Measurements from ENCODE around the gene FNDC3B.
"Not testable (repeated sequence)": the region's sequence is repeated elsewhere in the genome, so short reads cannot be mapped to it uniquely, and the experiment has no call there.

The FNDC3B gene

DNA sequence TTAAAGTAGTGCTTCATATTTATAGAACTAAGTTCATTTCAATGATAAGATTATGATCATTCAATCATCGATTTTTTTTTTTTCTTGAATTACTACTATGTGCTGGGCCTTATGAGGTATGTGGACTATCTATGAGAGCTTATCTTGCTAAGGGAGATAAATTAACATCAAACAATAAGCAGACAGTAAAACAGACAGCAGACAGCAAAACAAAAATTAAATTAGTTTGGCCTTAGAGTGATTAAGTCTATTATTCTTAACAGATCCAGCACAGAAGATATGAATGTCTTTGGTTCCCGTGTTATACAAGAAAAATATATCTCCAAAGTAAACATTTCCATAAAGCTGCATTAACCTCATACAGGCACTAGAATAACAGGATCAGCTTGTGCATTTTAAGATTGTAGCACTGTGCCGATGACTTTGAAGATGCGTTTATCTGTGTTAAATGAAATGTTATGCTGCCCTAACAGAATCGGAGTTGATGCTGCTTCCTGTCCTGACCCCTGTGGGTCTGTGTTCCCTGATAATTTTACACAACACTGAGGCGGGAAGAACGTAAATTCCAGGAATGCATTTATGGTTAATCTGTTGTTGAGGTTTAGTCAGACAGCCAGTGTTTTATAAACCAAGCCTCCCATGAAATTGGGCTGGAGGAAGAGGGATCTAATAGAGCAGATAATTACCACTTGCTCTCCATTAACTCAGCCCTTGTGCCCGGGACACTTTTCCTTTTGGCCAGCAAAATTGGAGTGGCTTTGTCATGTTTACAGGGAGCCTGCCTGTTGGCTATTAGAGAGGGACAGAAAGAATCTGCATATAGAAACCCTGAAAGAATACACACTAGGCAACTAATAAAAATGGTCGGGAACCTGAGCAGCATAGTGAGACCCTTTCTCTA lies 328.1 kb downstream of the FNDC3B start:
- DNase-seq (ENCODE audit: low read depth) = no peak

DNA sequence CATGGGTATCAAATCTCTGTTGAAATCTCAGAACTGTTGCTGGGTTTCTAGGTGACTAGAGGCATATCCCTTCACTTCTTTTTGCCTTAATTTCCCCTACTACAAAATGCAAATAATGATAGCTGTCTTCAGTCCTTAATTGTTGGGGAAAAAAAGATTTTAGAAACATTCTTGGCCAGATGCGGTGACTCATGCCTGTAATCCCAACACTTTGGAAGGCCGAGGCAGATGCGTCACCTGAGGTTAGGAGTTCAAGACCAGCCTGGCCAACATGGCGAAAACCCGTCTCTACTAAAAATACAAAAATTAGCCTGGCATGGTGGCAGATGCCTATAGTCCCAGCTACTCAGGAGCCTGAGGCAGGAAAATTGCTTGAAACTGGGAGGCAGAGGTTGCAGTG lies 329.2 kb downstream of the FNDC3B start:
- not testable (repeated sequence) for DNase-seq (ENCODE audit: low read depth)

DNA sequence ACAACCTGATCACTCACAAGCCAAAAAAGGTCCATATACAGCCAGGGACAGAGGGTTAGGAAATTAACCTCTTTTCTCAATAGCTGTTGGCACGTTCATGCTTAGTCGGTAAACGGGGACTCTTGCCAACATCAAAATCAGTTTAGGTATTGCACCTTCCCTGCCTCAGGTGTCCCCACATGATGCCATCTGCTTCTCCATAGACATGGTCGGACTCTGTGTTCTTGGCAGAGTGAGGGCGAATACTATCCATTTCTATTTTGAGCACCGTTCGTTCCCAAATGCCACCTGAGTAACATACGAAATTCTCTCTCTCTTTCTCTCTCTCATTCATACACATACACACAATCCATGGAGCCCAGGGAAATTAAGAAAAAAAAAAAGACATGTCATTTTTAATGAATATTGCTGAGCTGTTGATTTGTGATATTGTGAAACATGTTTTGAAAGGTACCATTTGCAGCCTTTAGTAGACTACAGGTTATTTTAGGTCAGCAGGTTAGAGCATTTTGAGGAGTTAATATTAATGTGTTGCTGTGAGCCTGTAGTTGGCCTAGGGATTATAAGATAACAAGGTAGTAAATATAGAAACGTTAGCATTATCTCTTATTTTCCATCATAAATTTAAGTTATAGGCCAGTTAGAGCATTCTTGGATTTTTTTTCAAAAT lies 330.3 kb downstream of the FNDC3B start:
- DNase-seq (ENCODE audit: low read depth) = no peak

DNA sequence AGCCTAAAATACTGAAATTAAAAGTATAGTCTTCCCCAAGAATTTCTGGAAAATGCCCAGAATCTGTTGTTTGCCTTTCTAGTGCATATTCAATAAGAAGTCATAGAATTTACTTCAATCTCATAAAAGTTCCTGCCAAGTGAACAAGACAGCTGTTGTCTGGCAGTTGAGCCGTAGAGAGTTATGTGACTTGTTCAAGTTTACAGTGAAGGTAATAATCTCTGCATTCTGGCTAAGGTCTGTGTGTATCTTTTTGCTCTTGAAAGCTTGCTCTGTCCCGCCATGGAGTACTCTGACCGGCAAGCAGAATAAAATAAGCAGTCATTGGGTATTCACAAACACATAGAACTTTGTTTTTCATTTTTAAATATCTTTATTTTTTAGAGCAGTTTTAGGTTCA lies 331.0 kb downstream of the FNDC3B start:
- no peak for DNase-seq (ENCODE audit: low read depth)

DNA sequence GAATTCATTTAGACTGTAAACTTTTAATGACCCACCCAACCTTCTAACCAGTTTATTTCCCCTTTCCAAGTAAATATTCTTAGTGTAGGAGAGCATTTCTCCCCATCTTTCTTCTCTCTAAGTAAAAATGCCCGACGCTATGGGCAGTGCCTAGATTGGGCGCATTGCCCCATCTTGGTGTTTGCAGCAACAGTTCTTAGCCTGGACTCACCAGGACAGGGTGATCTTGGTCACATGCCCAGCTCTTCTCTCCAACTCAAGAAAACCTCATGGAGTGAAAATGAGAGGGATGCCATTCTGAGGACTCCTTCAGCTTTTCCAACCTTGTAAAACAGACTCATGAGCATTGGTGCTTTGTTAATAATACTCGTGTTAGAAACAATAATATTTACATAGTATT lies 332.2 kb downstream of the FNDC3B start:
- no peak for DNase-seq (ENCODE audit: low read depth)

DNA sequence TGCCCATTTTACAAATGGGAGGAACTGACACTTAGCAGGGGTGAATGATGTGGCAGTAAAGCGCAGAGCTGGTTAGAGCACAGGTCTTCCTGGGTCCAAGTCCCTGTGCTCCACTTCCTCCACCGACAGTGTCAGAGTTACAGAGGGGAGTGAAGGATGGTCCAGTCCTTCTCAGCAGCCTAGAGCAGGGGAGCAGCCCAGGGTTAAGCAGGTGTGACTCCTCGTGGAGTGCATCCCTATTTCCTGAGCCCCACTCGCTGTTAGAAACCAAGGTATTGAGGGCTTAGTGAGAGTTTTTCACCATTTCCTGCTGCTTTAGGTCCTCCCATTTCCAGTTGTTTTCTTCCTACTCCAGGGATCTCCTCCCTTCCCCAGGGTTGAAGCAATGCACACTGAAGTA lies 333.5 kb downstream of the FNDC3B start:
- DNase-seq (ENCODE audit: low read depth) = no peak

DNA sequence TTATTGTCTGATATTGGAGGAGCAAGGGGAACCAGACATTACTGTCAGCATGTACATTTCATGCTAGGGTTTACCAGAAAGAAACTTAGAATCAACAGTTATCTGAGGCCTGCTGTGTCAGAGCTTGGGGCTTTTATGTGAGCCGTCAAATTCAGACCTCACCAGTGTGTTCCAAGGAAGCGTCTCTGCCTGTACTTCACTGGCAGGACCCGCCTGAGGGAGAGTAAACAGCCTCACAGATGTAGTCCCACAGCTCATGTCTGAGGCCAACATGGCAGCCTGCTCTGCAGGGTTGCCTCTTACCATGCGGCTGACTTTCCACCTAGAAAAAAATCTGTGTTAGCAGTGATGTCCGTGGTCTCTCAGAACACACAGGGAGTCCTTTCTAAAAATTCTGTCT lies 334.5 kb downstream of the FNDC3B start:
- DNase-seq (ENCODE audit: low read depth) = no peak

DNA sequence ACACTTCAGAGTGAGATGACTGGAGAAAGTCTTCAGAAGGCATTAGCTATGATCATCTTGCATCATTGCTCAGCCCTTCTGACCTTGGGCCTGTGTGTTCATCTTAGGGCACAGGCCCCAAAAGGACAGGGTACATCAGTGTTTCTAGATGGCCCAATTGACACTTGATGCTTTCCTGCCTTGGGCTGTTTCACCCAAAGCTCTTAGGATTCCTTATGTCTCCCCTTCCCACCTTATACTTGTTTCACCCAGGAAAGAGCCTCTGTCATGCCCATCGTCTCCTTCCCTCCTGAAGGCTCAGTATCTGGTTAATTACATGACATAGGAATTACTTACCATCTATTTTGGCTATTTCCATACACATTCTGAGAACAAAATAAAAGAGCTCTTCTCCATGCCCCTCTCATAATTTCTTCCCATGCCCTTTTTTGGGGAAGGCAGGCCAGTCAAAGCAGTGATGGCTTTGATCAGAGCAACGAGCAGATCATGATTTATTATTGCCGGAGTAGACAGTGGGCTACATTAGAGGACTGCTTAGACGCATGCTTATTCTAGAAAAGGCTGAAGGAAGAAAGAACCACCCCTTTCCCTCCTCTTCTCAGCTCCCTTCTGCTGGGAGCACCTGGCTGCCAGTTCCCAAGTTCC lies 335.9 kb downstream of the FNDC3B start:
- no peak for DNase-seq (ENCODE audit: low read depth)

DNA sequence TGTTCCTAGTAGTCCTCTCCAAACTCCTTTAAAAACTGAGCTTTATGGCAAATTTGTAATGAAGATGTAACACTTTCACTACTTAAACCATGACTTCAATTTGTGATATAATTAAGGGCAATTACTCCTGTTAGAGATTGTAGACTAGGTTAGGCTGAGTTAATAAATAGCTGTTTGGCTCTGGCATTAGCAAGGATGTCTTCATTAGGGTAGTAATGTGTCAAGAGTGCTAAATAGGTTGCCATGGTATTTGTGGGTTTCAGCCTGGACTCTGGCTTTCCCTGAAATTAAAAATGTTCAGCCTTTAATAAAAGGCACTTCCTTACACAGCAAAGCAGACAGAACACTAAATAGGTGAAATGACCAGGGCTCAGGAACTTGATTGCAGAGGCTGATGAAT lies 337.0 kb downstream of the FNDC3B start:
- no peak for DNase-seq (ENCODE audit: low read depth)

DNA sequence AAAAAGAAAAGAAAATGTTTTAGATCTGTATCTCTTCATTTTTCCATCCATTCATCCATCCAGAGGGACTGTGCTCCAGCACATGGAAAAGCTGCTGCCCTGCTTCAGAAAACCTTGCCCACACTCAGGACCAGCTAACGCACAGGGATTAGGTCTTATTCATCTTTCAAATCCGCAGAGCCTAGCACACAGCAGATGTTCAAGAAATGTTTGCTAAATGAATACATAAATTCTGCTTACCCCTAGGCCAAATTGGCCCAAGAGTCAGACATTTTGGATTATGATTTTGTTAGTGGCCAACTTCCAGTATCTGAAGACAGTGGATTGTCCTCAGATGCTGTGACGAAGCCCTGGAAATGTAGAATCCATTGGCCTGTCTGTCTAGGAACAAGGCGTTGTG lies 337.5 kb downstream of the FNDC3B start:
- DNase-seq (ENCODE audit: low read depth) = no peak

DNA sequence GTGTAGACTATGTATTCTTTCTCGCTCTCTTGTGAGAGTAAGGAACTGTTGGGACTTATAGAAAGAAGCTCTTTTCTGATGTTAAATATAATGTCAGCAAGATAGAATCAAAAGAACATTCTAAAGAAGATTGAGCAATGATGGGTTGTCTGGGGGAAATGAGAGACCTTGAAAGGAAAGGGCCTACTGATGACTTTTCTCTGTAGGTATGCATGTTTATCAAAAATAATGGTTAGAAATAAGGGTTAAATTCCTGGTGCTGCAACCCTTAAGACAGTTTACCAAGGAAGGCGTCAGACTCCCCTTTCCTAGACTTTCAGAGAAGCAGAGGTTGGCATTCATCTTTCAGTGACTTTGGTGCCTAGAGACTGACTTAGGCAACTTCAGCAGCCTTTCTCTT lies 339.1 kb downstream of the FNDC3B start:
- no peak for DNase-seq (ENCODE audit: low read depth)

DNA sequence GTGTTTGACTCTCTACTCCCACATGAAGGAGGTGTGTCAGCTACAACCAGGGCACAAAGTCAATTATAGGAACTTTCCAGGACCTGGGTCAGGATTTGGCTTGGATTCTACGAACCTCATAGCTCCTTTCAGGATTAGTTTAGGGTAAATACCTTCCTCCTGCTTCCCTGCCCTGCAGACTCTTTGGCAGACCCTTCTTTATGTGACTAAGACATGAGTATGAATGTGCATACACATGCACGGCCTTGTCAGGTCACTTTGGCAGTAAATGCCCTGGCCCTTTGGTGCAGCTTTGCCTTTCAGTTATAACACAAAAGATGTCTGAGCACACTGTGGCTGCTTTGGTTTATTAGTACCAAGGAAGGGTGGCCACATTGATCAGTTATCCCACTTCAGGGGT lies 340.0 kb downstream of the FNDC3B start:
- DNase-seq (ENCODE audit: low read depth) = no peak

DNA sequence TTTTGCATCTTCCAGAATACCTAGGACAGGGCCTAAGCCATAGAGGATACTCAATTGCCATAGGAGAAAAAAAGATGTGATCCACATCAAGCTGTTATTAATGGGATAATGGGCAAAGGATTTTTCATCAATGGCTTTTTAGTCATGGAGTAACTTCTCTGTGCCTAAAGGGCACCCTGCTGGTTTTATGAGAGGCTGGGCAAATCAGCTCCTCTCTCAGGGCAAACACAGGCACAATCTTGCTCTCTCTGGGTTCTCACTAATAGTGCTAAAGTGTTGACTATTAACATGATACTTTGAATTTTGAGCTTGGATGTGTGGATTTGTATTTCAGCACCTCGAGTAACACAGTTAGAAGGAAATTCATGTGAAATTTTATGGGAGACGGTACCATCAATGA lies 341.3 kb downstream of the FNDC3B start:
- DNase-seq (ENCODE audit: low read depth) = no peak

DNA sequence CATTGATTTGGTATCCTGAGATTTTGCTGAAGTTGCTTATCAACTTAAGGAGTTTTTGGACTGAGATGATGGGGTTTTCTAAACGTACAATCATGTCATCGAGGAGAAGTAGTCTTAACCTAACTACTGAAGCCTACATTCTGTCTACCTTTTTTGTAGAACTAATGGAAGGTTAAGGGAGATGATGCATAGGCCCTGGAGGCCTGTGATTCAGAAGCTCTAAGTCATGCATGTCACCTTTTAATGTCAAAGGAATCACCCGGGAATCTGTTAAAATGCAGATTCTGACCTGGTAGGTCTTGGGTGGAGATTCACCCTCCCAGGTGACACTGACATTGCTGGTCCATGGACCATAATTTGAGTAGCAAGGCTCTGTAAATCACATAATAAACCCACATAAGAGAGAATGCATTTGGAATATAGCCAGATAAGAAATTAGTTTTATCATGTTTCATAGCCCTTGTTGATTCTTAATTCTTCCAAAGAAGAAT lies 344.0 kb downstream of the FNDC3B start:
- DNase-seq (ENCODE audit: low read depth) = no peak

DNA sequence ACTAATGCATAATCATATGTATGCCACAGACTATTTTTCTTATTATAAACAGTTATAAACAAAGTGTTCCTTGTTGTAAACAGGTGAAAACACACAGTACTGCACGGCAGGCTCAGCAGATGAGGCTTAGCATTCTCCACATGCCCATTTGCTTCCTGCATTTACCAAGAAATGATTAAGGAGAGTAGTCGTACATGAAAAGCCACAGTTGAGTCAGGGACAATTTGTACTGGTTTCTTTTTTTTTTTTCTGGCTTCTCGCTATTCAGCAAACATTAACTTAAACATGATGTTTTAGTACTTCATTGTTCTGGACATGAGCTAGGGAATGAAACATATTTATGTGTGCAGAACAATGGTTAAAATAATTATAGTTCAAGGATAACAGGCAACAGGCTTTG lies 345.5 kb downstream of the FNDC3B start:
- no peak for DNase-seq (ENCODE audit: low read depth)

DNA sequence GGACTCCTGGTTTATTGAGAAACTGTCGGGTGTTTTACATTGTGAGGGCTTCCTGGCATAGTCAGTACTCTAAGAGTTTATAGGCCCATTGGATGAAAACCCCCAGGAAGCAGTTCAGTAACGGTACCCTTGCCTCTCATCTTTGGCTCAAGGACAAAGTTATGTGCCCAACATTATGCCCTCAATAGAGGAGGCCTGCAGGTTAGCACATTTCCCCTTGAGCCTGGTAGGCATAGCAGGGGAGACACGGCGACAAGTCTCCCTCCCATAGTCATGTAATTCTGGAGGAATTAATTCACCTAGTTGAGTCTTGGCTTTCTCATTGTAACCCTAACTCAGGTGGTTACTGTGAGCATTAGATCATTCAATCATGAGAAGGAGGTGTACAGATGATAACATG lies 348.4 kb downstream of the FNDC3B start:
- no peak for DNase-seq (ENCODE audit: low read depth)

DNA sequence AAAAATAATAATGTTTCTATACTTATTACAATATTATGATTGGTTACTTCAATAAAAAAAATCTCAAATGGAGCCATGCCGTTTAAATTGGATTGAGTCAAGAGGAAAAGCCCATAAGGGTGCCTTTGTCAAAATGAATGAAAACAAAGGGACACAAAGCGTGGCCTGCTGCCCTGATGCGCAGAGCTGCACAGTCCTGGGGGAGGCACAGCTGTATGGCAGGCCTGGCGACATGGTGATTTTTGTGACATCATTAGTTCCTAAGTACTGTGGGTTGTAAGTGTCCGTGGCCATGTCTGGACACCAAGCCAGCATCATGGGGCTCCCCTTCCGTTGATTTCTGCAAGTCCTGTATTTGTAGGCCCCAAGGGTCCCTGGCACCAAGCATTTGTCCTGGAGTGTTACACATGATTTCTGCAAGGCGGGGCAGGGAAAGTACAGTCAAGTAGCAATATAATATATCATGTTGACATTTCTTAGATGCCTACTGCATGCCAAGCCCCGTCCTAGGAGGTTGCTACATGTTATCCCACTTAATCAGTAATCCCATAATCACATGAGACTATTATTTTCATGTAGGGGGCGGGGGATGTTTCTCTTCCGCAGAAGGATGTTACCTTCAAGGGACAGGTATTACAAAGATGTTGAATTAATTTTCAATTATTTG lies 349.2 kb downstream of the FNDC3B start:
- DNase-seq (ENCODE audit: low read depth) = no peak

DNA sequence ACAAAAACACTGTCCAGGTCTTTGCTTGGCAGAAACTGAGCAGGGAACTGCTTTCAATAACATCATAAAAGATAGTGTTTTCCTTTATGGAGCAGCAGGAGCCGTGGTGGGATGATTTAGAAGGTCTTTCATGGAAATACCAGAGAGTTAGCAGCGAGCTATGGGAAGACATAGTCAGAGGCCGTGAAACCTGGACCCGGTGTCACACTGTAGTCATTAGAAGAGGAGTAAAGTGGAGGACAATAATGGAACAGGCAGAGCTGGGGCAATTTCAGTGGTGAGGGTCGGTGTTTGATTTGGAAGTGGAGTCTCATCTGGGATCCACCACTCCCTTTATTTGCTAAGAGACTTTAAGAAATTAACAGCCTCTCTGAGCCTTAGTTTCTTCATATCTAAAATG lies 351.4 kb downstream of the FNDC3B start:
- no peak for DNase-seq (ENCODE audit: low read depth)

DNA sequence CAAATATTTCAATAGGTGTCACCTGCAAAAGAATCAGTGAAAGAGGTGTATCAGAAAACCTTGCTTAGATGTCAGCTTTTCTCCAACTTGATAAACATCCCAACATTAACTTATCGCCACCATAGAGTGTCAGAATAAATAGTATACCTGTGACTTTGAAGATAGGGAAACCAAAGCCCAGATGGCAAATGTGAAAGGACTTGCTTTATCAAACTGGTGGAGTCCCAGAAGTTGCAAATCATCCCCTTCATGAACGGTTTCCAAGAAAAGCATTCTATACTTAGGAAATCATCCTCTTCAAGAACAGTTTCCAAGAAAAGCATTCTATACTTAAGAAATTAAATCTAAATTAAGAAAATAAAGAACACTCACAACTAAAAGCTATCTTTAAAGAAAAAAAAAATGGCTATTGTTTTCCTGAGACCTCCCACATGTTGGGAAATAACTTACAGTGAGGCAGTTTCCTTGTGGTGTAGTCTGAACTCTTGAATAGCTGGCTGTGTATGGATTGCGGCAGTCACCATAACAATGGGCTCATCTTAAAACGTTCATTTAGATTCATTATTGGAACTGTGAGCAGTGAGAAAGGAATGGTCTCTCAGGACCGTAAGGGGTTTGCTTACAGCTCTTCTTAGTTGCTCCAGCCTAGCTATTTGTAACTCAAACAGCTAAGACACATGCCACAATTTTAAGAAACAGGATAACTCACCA lies 352.4 kb downstream of the FNDC3B start:
- no peak for DNase-seq (ENCODE audit: low read depth)

DNA sequence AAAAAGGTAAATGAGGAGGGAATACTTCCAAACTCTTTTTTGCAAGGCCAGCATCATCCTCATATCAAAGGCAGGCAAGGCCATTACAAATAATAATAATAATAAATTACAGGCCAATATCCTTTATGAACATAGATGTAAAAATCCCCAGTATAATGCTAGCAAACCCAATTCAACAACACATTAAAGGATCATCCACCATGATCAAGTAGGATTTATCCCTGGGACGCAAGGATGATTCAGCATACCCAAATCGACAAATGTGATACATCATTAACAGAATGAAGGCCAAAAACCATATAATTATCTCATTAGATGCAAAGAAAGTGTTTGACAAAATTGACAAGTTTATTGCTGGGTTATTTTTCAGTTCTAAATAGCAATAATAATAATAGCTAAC lies 355.3 kb downstream of the FNDC3B start:
- no peak for DNase-seq (ENCODE audit: low read depth)

DNA sequence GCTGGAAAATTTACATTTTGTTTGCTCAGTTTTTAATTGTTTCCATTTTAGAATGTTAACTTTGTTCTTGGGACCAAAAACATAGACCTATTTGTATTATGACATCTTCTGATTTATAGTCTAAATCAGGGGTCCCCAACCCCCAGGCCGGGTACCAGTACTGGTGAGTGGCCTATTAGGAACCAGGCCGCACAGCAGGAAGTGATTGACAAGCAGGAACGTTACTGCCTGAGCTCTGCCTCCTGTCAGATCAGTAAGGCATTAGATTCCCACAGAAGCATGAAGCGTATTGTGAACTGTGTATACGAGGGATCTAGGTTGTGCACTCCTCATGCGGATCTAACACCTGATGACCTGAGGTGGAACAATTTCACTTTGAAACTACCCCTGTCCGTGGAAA lies 357.0 kb downstream of the FNDC3B start:
- no peak for DNase-seq (ENCODE audit: low read depth)
